ENCODE data around the gene U2AF1L4.

The U2AF1L4 gene

DNA sequence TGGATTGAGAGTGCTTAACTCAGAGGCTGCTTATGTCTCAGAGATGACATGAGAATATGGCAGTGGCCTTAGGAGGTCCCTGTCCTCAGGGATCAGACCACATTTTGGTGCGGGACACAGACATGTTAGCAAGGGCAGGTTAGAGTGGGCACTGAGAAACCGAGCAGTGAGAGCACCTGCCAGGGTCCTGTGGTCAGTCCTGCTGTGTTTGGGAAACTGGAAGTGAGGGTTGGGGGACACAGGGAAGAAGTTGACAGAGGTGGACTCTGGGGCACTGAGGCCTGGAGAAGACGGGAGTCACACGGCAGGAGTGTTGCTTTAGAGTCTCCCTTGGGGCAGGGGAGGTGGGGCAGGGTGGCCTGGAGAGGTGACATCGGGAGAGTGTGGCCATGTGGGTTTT, 10.3 kb downstream of the U2AF1L4 start:
- TF ChIP-seq, protein P1, sequence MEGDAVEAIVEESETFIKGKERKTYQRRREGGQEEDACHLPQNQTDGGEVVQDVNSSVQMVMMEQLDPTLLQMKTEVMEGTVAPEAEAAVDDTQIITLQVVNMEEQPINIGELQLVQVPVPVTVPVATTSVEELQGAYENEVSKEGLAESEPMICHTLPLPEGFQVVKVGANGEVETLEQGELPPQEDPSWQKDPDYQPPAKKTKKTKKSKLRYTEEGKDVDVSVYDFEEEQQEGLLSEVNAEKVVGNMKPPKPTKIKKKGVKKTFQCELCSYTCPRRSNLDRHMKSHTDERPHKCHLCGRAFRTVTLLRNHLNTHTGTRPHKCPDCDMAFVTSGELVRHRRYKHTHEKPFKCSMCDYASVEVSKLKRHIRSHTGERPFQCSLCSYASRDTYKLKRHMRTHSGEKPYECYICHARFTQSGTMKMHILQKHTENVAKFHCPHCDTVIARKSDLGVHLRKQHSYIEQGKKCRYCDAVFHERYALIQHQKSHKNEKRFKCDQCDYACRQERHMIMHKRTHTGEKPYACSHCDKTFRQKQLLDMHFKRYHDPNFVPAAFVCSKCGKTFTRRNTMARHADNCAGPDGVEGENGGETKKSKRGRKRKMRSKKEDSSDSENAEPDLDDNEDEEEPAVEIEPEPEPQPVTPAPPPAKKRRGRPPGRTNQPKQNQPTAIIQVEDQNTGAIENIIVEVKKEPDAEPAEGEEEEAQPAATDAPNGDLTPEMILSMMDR (conservative IDR thresholded peaks at IDR 0.05), result no peak
- no peak for TF ChIP-seq ZFX (IDR thresholded peaks at IDR 0.05)
- no peak overlapping the region for H3K27ac ChIP-seq

DNA sequence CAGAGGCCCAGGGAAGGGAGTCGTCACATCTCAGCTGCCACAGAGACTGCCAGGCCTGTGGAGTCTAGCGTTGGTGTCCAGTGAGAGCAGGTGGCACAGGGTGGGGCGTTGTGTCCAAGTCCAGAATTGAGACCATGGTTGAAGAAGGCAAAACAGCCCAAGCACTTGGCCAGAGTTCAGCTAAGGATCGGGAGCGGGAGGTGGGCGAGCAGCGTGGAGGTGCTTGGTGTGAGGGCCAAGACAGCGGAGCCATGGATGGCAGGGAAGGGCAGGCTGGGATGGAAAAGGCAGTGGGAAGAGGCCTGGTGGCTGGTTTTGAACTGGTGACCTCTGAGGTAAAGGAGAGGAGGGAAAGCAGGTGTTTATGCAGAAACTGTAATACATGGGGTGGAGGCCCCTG, 10.9 kb downstream of the U2AF1L4 start:
- no peak overlapping the region for H3K27ac ChIP-seq
- TF ChIP-seq, protein P1 (conservative IDR thresholded peaks at IDR 0.05), result no peak
- no peak for TF ChIP-seq ZFX (IDR thresholded peaks at IDR 0.05)

DNA sequence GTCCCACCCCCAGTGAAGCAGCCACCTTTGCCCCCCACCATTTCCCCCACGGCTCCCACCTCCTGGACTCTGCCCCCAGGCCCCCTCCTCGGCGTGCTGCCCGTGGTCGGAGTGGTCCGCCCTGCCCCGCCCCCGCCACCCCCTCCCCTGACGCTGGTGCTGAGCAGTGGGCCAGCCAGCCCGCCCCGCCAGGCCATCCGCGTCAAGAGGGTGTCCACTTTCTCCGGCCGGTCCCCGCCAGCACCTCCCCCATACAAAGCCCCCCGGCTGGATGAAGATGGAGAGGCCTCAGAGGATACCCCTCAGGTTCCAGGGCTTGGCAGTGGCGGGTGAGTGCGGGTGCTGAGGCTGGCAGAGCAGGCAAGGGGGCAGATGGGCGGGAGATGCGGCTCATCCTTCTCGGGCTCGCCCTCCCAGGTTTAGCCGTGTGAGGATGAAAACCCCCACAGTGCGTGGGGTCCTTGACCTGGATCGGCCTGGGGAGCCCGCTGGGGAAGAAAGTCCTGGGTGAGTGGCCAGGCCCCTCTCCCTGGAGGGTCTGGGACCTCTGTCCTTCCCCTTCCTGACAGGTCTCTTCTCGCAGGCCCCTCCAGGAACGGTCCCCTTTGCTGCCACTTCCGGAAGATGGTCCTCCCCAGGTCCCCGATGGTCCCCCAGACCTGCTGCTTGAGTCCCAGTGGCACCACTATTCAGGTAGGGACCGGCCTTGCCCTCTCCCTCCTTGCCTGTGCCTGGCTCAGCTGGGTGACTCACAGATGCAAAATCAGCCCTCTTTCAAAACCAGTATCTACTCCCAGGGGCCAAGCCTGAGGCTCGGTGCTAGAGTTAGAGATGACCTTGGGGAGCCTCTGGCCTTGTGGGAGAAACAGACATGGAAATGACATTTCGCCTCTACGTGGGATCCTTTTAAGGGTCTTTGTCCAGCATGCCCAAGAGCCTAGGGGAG, 11.8 kb downstream of the U2AF1L4 start:
- no peak overlapping the region for H3K27ac ChIP-seq
- TF ChIP-seq, protein P1 (conservative IDR thresholded peaks at IDR 0.05), result no peak
- TF ChIP-seq ZFX (IDR thresholded peaks at IDR 0.05), result no peak

DNA sequence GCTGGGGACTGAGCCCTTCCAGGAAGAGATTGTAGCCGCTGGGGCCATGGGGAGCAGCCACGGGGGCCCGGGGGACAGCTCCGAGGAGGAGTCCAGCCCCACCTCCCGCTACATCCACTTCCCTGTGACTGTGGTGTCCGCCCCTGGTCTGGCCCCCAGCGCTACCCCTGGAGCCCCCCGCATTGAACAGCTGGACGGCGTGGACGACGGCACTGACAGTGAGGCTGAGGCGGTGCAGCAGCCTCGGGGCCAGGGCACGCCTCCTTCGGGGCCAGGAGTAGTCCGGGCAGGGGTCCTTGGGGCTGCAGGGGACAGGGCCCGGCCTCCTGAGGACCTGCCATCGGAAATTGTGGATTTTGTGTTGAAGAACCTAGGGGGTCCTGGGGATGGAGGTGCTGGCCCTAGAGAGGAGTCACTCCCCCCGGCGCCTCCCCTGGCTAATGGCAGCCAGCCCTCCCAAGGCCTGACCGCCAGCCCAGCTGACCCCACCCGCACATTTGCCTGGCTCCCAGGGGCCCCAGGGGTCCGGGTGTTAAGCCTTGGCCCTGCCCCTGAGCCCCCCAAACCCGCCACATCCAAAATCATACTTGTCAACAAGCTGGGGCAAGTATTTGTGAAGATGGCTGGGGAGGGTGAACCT, 12.6 kb downstream of the U2AF1L4 start:
- TF ChIP-seq, protein P1 (conservative IDR thresholded peaks at IDR 0.05), result no peak
- no peak for TF ChIP-seq ZFX (IDR thresholded peaks at IDR 0.05)
- H3K27ac ChIP-seq, result no peak overlapping the region

DNA sequence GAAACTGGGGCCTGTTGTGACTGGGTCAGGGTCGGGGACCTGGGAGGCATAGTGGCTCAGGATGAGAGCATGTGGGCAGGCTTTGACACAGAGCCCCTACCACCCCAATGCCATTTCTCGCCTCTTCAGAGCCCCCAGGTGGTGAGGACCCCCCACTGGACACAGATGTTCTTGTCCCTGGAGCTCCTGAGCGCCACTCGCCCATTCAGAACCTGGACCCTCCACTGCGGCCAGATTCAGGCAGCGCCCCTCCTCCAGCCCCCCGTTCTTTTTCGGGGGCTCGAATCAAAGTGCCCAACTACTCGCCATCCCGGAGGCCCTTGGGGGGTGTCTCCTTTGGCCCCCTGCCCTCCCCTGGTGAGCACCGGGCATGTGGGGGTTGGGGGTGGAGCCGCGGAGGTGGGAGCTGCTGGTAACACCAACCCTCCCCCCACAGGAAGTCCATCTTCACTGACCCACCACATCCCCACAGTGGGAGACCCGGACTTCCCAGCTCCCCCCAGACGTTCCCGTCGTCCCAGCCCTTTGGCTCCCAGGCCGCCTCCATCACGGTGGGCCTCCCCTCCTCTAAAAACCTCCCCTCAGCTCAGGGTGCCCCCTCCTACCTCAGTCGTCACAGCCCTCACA, 13.3 kb downstream of the U2AF1L4 start:
- no peak for TF ChIP-seq ZFX (IDR thresholded peaks at IDR 0.05)
- TF ChIP-seq, protein P1 (conservative IDR thresholded peaks at IDR 0.05), result no peak
- H3K27ac ChIP-seq, result no peak overlapping the region

DNA sequence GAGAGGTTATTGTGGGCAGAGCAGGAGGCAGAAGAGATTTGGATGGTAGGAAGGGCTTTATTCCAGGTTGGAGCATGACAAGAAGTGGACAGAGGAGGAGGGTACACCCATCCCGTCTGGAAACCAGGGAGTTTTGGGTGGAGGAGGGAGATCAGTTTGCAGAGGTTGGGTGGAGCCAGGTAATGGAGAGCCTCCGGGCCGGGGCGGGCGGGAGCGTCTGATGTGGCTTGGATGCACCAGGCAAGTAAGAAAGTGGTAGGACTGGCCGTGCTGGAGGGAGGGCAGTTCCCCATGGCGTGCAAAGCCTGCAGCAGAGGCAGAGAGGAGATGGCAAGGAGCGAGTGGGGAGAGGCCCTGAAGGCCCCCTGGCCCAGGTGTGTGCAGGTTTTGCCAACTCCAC, 13.9 kb downstream of the U2AF1L4 start:
- TF ChIP-seq, protein P1 (conservative IDR thresholded peaks at IDR 0.05), result no peak
- no peak for TF ChIP-seq ZFX (IDR thresholded peaks at IDR 0.05)
- no peak overlapping the region for H3K27ac ChIP-seq

DNA sequence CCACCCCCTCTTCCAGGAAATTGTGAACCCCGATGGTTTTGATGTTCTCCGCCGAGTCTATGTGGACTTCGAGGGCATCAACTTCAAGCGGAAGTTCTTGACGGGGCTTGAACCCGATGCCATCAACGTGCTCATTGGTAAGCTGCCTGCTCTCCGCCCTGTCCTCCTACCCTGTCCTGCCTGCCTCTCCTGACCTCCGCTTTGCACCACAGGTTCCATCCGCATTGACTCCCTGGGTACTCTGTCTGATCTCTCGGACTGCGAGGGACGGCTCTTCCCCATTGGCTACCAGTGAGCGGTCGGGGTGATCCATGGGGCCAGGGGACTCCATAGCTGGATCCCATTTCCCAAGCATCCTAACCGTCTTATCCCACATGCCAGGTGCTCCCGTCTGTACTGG, 14.9 kb downstream of the U2AF1L4 start:
- no peak for TF ChIP-seq ZFX (IDR thresholded peaks at IDR 0.05)
- no peak overlapping the region for H3K27ac ChIP-seq

Data from C4-2B (cell line).